ENCODE measurements around the gene AGPAT4.
"Not testable (repeated sequence)": the region's sequence is repeated elsewhere in the genome, so short reads cannot be mapped to it uniquely, and the experiment has no call there.

The AGPAT4 gene

DNA sequence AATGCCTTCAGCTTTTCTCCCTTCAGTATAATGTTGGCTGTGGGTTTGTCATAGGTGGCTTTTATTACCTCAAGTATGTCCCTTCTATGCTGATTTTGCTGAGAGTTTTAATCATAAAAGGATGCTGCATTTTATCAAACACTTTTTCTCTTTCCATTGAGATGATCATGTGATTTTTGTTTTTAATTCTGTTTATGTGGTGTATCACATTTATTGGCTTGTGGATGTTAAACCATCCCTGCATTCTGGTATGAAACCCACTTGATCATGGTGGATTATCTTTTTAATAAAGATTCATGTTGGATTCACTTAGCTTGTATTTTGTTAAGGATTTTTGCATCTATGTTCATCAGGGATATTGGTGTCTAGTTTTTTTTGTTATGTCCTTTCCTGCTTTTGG lies 150.5 kb downstream of the AGPAT4 start:
- in situ Hi-C loops (cut with MboI; ENCODE audit: low sequenced_read_pairs) = not testable (repeated sequence)

GRCh38 chr6:161117942-161118341 lies 155.9 kb downstream of the AGPAT4 start:
- in situ Hi-C loops (cut with MboI; ENCODE audit: low sequenced_read_pairs) = no loop called here

- in situ Hi-C loops (cut with MboI; ENCODE audit: low sequenced_read_pairs) = no loop called here
Measured at GRCh38 chr6:161117308-161117707, 156.6 kb downstream of the AGPAT4 start.

- in situ Hi-C loops (cut with MboI; ENCODE audit: low sequenced_read_pairs) = no loop called here
Measured at GRCh38 chr6:161116554-161116953, 157.3 kb downstream of the AGPAT4 start.

DNA sequence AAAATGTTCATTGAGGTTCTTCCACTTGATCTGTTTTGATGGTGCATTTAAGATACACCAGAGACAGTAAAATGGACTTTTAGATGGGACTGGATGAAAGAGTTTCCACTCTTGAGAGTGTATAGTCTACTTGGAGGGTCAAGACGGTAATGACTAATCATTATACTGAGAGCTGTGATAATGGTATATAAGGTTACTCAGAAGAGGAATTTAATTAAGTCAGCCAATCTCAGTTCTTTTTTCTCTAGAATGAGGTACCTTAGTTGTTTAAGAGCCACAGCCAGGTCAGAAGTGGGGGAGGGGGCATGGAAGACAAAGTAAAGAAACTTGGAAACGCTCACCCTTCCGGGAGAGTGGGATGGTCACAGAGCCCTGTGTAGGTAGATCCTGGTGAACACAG lies 158.4 kb downstream of the AGPAT4 start:
- in situ Hi-C loops (cut with MboI; ENCODE audit: low sequenced_read_pairs) = no loop called here

GRCh38 chr6:161111261-161111660 lies 162.6 kb downstream of the AGPAT4 start:
- in situ Hi-C loops (cut with MboI; ENCODE audit: low sequenced_read_pairs) = no loop called here

- in situ Hi-C loops (cut with MboI; ENCODE audit: low sequenced_read_pairs) = no loop called here
Measured at GRCh38 chr6:161110028-161110779, 163.7 kb downstream of the AGPAT4 start.

- in situ Hi-C loops (cut with MboI; ENCODE audit: low sequenced_read_pairs) = no loop called here
Measured at GRCh38 chr6:161109366-161109765, 164.5 kb downstream of the AGPAT4 start.

GRCh38 chr6:161108916-161109315 lies 164.9 kb downstream of the AGPAT4 start:
- in situ Hi-C loops (cut with MboI; ENCODE audit: low sequenced_read_pairs) = no loop called here

GRCh38 chr6:161107779-161108730 lies 165.8 kb downstream of the AGPAT4 start:
- in situ Hi-C loops (cut with MboI; ENCODE audit: low sequenced_read_pairs) = no loop called here

- in situ Hi-C loops (cut with MboI; ENCODE audit: low sequenced_read_pairs) = no loop called here
Measured at GRCh38 chr6:161105408-161105807, 168.5 kb downstream of the AGPAT4 start.

GRCh38 chr6:161104966-161105365 lies 168.9 kb downstream of the AGPAT4 start:
- in situ Hi-C loops (cut with MboI; ENCODE audit: low sequenced_read_pairs) = no loop called here

DNA sequence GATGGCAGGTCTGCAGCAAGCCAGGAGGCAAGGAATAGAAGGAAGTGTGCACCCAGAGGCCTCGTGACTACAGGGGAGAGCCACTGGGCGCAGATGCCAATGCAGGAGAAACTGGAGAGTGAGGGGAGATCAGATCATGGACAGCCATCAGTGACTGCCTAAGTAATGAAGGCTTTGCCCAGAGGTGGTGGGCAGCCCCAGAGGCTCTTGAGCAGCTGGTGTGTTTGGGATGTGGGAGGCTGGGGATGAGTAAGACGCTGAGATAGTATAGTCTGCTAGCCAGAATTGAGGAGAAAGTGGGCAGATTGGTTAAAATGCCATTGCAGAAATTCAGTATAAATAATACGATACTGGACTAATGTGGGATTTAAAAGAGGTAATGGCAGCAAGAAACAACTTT lies 170.4 kb downstream of the AGPAT4 start:
- in situ Hi-C loops (cut with MboI; ENCODE audit: low sequenced_read_pairs) = no loop called here

DNA sequence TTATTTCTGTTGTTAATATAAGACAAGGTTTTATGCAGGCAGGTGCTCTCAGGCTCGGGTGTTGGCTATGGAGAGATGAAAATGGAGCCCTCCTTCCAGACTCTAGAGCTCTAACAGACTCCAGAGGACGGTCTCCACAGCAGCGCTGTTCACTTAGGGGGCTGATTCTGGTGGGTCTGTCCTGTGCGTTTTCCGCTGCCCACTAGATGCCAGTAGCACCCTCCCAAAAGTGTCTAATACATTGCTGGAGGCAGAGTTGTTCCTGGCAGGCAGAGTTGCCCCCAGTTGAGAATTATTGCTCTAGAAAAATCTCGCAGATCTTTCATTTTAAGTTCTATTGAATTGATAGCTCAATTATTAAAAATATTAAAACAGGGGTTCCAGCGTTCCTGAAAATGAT lies 172.3 kb downstream of the AGPAT4 start:
- in situ Hi-C loops (cut with MboI; ENCODE audit: low sequenced_read_pairs) = no loop called here

- in situ Hi-C loops (cut with MboI; ENCODE audit: low sequenced_read_pairs) = no loop called here
Measured at GRCh38 chr6:161100072-161100471, 173.8 kb downstream of the AGPAT4 start.

- in situ Hi-C loops (cut with MboI; ENCODE audit: low sequenced_read_pairs) = no loop called here
Measured at GRCh38 chr6:161095916-161096315, 177.9 kb downstream of the AGPAT4 start.

DNA sequence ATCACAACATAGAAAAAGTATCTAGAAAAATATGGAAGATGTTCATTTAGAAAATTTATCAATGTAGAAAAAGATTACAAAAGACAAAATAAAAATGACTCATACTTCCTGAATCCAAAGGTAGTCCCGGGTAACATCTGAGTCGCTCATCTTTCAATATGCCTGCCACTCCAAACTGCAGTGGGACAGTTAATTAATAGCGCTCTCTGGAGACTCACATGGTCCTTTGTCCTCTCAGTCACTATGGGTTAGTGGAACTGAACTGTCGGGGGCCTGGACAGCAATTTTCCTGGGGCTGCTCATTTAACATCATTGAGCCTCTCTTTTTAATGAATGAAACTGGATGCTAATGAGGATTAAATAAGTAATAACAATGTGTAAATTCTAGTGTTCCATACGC lies 178.9 kb downstream of the AGPAT4 start:
- in situ Hi-C loops (cut with MboI; ENCODE audit: low sequenced_read_pairs) = no loop called here

DNA sequence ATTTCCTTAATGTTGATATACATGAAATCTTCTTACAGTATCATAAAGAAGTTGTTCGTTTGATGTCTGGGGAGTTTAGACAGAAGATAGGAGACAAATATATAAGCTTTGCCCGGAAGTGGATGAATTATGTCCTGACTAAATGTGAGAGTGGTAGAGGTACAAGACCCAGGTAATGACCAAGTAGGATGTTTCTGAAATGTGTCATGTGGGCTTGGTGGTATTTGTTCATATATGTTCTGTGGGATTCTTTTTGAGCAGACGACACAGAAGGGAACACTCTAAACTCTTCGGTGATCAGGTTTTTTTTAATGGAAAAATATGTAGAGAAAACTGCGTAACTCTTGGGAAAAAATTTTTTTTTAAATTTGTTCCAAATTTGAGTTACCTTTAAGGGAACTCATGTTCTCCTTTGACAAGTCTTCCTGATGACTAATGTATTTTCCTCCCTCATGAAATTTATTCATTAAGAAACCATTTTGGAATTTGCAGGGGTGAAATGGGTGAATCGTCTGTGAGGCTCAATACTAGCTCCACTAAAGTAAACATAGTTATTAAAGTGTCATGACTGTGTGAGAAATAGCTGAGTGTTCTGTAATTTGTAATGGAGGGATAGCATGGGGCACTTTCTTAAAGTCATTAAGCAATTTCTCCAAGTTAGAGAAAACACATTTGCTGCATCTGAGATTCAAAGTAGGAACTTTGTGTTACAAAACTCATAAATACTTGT lies 181.7 kb downstream of the AGPAT4 start:
- in situ Hi-C loops (cut with MboI; ENCODE audit: low sequenced_read_pairs) = no loop called here

DNA sequence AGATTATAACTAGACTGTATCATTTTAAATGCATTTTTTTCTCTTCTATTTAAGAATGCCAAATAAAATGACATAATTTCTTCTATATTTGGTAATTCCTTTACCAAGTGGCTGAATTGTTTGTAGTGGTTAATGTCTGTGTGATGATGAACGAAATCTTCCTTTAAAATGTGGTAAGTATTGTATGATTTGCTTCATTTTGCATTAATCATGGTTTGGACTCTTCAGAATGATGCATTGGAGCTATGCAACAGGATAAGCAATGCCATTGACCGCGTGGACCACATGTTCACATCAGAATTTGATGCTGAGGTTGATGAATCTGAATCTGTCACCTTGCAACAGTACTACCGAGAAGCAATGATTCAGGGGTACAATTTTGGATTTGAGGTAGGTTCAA lies 182.7 kb downstream of the AGPAT4 start:
- in situ Hi-C loops (cut with MboI; ENCODE audit: low sequenced_read_pairs) = no loop called here

DNA sequence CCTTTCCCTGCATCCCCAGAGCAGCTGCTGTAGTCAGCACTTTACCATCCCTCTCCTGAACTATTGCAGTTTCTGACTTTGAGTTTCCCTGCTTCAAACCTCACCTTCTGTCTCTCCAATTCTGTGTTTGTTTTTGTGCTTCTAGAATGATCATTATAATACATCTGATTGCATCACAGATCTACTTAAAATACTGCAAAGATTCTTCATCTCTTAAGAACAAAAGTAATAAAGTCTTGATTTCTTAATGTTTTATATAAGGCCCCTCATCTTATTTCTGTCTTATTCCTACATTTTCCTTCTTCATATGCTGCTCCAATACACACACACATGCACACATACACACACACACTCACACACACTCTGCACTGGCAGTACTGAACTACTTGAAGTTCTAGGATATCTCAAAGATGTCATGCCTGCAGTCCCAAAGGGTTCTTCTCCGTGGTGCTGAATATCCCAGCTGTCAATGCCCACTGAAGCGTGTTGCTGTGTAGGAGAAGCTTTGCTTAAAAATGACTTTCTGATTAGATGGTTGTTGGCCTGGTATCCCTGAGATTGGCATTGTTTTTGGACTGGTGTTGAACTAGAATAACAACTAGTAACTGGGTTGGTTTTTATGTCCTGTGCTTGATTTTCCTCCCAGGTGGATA lies 185.1 kb downstream of the AGPAT4 start:
- in situ Hi-C loops (cut with MboI; ENCODE audit: low sequenced_read_pairs) = no loop called here

DNA sequence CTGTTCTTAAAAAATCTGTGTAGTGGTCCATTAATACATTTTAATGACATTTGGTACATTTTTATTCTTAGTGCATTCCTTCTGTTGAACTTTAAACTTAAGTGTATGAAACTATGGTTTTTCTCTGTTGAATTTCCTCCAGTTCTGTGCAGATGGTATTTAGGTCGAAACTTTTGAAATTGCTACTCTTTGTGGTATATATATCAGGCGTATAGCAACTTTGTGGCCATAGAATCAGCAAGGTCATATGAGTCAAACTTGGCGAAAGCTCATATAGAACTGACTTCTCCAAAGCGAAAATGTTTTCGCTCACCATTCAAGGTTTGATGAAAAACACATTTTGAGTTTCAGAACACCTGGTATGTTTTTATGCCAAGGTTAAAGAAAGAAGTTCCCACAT lies 188.6 kb downstream of the AGPAT4 start:
- in situ Hi-C loops (cut with MboI; ENCODE audit: low sequenced_read_pairs) = no loop called here
